ENCODE results near the gene TRIM26.

TRIM26 gene

DNA sequence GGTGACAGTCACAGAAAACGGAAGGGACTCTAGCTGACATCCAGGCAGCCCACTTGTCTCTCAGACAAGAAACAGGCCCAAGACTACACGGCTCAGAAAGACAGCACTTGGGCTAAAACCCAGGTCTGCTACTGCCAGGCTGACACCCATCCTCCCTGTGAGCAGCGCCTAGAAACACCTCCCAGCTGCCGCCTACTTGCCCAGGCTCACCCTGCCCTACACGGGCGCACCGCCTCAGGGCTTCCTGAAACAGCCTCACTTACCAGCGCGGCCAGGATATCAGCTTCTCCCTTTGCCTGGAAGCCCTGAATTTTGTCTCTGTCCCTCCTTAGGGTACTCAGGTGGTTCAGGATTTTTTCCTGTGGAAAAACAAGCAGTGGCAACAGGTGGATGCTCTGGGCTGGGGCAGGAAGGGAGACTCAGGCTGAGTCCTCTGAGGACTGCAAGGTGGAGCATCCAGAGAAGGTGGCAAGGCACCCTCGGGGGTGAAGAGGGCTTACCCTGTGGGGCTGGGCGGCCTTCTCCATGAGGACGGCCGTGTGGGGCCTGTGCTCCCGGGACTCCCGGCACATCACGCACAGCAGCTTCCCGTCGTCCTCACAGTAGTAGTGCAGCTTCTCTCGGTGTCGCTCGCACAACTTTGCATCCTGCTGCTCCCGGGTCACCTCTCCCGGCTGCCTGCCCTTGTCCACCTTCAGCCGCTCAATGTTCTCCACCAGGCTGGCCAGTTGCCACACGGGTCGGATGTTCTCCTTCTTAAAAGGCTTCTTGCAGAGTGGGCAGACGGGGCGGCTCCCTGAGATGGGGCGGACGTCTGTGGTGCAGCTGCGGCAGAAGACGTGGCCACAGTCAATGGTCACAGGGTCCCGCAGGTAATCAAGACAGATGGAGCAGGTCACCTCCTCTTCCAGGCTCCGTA, 14.8 kb downstream of the TRIM26 start:
- peaks cover 1% of the 10 kb centered on the region for H3K9me3 ChIP-seq (ENCODE audit: insufficient read depth, low read depth, low read length)
- no peak overlapping the region for H2BK12ac ChIP-seq (ENCODE audit: low read length)
- H2BK5ac ChIP-seq (ENCODE audit: low read depth, low read length, poor library complexity) = no peak overlapping the region
- H3K79me2 ChIP-seq (ENCODE audit: control insufficient read depth, insufficient read depth, low read length, poor library complexity) = no peaks in the 10 kb centered on the region
- no peak overlapping the region for H3K18ac ChIP-seq (ENCODE audit: low read length)
- H2AK5ac ChIP-seq (ENCODE audit: low read length) = no peak overlapping the region
- H4K8ac ChIP-seq (ENCODE audit: low read depth, low read length) = no peak overlapping the region
- no peak overlapping the region for H2AFZ ChIP-seq (ENCODE audit: insufficient read depth, low read length, poor library complexity)
- H4K91ac ChIP-seq (ENCODE audit: low read depth, low read length) = no peak overlapping the region
- no peaks in the 10 kb centered on the region for H3K4me1 ChIP-seq (ENCODE audit: control insufficient read depth in 1 of 2, insufficient read depth in 2 of 2, low read length in 2 of 2)
- no peak overlapping the region for H2BK120ac ChIP-seq (ENCODE audit: insufficient read depth, low read length, poor library complexity)
- no peak overlapping the region for H3K14ac ChIP-seq (ENCODE audit: low read length)
- H3K4ac ChIP-seq (ENCODE audit: low read depth, low read length) = no peak overlapping the region
- H3K4me2 ChIP-seq (ENCODE audit: low read length) = no peak overlapping the region
- H3K36me3 ChIP-seq (ENCODE audit: control insufficient read depth in 1 of 2, insufficient read depth in 2 of 2, low read length in 2 of 2) = peaks cover 39 to 49% of the 10 kb centered on the region in 2 experiments
- H3K4me3 ChIP-seq (ENCODE audit: low read depth, low read length) = no peak overlapping the region
- H3K27me3 ChIP-seq (ENCODE audit: insufficient read depth, low read length) = no peaks in the 10 kb centered on the region
- no CpG with 5 or more reads among the region's 34 CpGs for WGBS (ENCODE audit: extremely low coverage, insufficient coverage, insufficient read length)
- H3K9ac ChIP-seq (ENCODE audit: low read length) = no peak overlapping the region
- H3K27ac ChIP-seq (ENCODE audit: low read depth, low read length) = no peak overlapping the region
- no peaks in the 10 kb centered on the region for H3K79me1 ChIP-seq (ENCODE audit: low read length)
- no peak for DNase-seq
- H4K12ac ChIP-seq (ENCODE audit: low read depth, low read length) = no peak overlapping the region
- H3K23ac ChIP-seq (ENCODE audit: low read length) = no peak overlapping the region

DNA sequence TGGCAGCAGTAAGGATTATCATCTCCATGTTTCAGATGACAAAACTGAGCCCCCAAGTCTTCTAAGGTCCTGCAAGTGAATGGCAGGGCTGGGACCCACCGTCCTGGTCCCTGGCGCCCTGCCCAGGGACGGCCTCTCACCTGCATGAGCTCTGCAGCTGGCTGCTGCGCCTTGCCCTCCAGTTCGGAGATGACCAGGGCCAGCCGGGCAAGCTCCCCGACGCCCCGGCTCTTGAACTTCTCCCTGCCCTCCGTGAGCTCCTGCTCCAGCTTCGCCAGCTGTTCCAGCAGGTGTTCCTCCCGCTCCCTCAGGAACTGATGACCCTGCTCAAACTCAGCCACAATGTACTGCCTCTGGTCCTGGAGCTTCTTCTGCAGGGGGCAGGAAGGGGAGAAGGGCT, 16.8 kb downstream of the TRIM26 start:
- no peak overlapping the region for H4K91ac ChIP-seq (ENCODE audit: low read depth, low read length)
- H3K9me3 ChIP-seq (ENCODE audit: insufficient read depth, low read depth, low read length) = peaks cover 1% of the 10 kb centered on the region
- no CpG with 5 or more reads among the region's 12 CpGs for WGBS (ENCODE audit: extremely low coverage, insufficient coverage, insufficient read length)
- no peak overlapping the region for H3K23ac ChIP-seq (ENCODE audit: low read length)
- H3K4me1 ChIP-seq (ENCODE audit: control insufficient read depth in 1 of 2, insufficient read depth in 2 of 2, low read length in 2 of 2) = no peaks in the 10 kb centered on the region
- no peak overlapping the region for H3K27ac ChIP-seq (ENCODE audit: low read depth, low read length)
- no peak overlapping the region for H3K4me2 ChIP-seq (ENCODE audit: low read length)
- no peak overlapping the region for H3K14ac ChIP-seq (ENCODE audit: low read length)
- H2BK12ac ChIP-seq (ENCODE audit: low read length) = no peak overlapping the region
- H3K18ac ChIP-seq (ENCODE audit: low read length) = no peak overlapping the region
- peaks cover 45 to 56% of the 10 kb centered on the region in 2 experiments for H3K36me3 ChIP-seq (ENCODE audit: control insufficient read depth in 1 of 2, insufficient read depth in 2 of 2, low read length in 2 of 2)
- no peak for DNase-seq
- H4K12ac ChIP-seq (ENCODE audit: low read depth, low read length) = no peak overlapping the region
- H3K27me3 ChIP-seq (ENCODE audit: insufficient read depth, low read length) = no peaks in the 10 kb centered on the region
- H4K8ac ChIP-seq (ENCODE audit: low read depth, low read length) = no peak overlapping the region
- no peak overlapping the region for H3K4me3 ChIP-seq (ENCODE audit: low read depth, low read length)
- H2AK5ac ChIP-seq (ENCODE audit: low read length) = no peak overlapping the region
- H2AFZ ChIP-seq (ENCODE audit: insufficient read depth, low read length, poor library complexity) = no peak overlapping the region
- no peak overlapping the region for H2BK120ac ChIP-seq (ENCODE audit: insufficient read depth, low read length, poor library complexity)
- no peak overlapping the region for H2BK5ac ChIP-seq (ENCODE audit: low read depth, low read length, poor library complexity)
- H3K4ac ChIP-seq (ENCODE audit: low read depth, low read length) = no peak overlapping the region
- H3K9ac ChIP-seq (ENCODE audit: low read length) = no peak overlapping the region
- H3K79me1 ChIP-seq (ENCODE audit: low read length) = no peaks in the 10 kb centered on the region
- no peaks in the 10 kb centered on the region for H3K79me2 ChIP-seq (ENCODE audit: control insufficient read depth, insufficient read depth, low read length, poor library complexity)

DNA sequence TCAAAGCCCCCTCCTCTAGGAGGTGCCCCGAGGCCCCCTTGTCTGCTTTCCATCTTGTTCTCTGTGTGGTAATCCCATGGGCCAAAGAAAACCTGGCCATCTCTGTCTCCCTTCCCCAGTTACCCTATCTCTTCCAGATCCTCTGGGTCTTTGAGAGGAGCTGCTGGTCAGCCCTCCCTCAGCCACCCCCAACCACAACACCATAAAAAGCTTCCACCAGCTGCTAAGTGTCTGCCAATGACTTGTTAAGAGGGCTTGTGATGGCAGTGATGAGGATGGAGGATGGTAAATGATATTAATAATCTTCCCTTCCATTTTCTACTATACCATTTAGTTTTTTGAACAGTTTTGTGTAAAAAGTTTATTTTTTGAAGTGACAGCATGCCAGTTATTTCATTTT, 17.3 kb downstream of the TRIM26 start:
- no peak overlapping the region for H4K91ac ChIP-seq (ENCODE audit: low read depth, low read length)
- H3K9ac ChIP-seq (ENCODE audit: low read length) = no peak overlapping the region
- no peak overlapping the region for H3K4ac ChIP-seq (ENCODE audit: low read depth, low read length)
- H3K27me3 ChIP-seq (ENCODE audit: insufficient read depth, low read length) = no peaks in the 10 kb centered on the region
- no peak overlapping the region for H3K27ac ChIP-seq (ENCODE audit: low read depth, low read length)
- H3K36me3 ChIP-seq (ENCODE audit: control insufficient read depth in 1 of 2, insufficient read depth in 2 of 2, low read length in 2 of 2) = peaks cover 45 to 58% of the 10 kb centered on the region in 2 experiments
- H2AFZ ChIP-seq (ENCODE audit: insufficient read depth, low read length, poor library complexity) = no peak overlapping the region
- peaks cover 1% of the 10 kb centered on the region for H3K9me3 ChIP-seq (ENCODE audit: insufficient read depth, low read depth, low read length)
- no peaks in the 10 kb centered on the region for H3K79me1 ChIP-seq (ENCODE audit: low read length)
- H3K4me1 ChIP-seq (ENCODE audit: control insufficient read depth in 1 of 2, insufficient read depth in 2 of 2, low read length in 2 of 2) = no peaks in the 10 kb centered on the region
- H4K12ac ChIP-seq (ENCODE audit: low read depth, low read length) = no peak overlapping the region
- no peak overlapping the region for H2BK12ac ChIP-seq (ENCODE audit: low read length)
- H2AK5ac ChIP-seq (ENCODE audit: low read length) = no peak overlapping the region
- no peak overlapping the region for H3K14ac ChIP-seq (ENCODE audit: low read length)
- no peak overlapping the region for H3K4me3 ChIP-seq (ENCODE audit: low read depth, low read length)
- no peak overlapping the region for H3K18ac ChIP-seq (ENCODE audit: low read length)
- WGBS (ENCODE audit: extremely low coverage, insufficient coverage, insufficient read length) = no CpG with 5 or more reads among the region's 1 CpG
- DNase-seq = no peak
- H3K79me2 ChIP-seq (ENCODE audit: control insufficient read depth, insufficient read depth, low read length, poor library complexity) = no peaks in the 10 kb centered on the region
- H2BK120ac ChIP-seq (ENCODE audit: insufficient read depth, low read length, poor library complexity) = no peak overlapping the region
- no peak overlapping the region for H2BK5ac ChIP-seq (ENCODE audit: low read depth, low read length, poor library complexity)
- H3K23ac ChIP-seq (ENCODE audit: low read length) = no peak overlapping the region
- no peak overlapping the region for H3K4me2 ChIP-seq (ENCODE audit: low read length)
- no peak overlapping the region for H4K8ac ChIP-seq (ENCODE audit: low read depth, low read length)

DNA sequence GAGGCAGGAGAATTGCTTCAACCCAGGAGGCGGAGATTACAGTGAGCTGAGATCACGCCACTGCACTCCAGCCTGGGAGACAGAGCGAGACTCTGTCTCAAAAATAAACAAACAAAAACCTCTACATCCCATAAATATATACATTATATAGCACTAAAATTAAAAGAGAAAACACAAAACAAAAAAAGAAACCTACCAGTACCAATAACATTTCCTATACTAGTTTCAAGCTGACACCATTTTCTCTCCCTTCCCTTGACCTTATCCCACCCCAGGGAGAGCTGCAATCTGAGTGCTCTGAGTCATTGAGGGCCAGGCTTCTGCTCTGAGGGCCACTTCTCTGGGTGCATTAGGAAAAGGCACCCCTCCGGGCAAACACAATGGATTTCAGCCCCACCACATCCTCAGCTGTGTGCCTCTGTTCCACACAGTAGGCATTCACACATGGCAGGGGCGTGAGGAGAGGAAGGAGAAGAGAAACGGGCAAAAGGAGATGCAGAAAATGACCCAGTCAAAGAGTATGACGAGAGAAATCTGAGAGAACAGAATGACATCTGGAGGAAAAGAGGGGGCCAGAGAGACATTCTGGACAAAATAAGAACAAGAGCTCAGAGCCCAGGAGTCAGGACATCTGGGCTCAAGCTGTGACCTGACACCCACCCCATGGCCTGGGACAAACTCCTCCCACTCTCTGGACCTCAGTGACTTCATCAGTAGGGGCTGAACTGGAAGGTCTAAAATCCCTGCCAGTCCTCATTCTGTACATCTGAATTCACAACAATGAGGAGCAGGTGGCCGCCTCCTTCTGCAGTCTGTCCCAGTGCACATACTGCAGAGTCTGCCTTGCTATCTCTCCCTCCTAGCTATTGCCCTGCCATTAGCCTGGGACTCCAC, 18.2 kb downstream of the TRIM26 start:
- no peak overlapping the region for H2AK5ac ChIP-seq (ENCODE audit: low read length)
- H3K27me3 ChIP-seq (ENCODE audit: insufficient read depth, low read length) = no peaks in the 10 kb centered on the region
- H3K9ac ChIP-seq (ENCODE audit: low read length) = no peak overlapping the region
- no CpG with 5 or more reads among the region's 8 CpGs for WGBS (ENCODE audit: extremely low coverage, insufficient coverage, insufficient read length)
- peaks cover 44 to 59% of the 10 kb centered on the region in 2 experiments for H3K36me3 ChIP-seq (ENCODE audit: control insufficient read depth in 1 of 2, insufficient read depth in 2 of 2, low read length in 2 of 2)
- H3K4me1 ChIP-seq (ENCODE audit: control insufficient read depth in 1 of 2, insufficient read depth in 2 of 2, low read length in 2 of 2) = no peaks in the 10 kb centered on the region
- no peak overlapping the region for H3K27ac ChIP-seq (ENCODE audit: low read depth, low read length)
- no peak overlapping the region for H2BK120ac ChIP-seq (ENCODE audit: insufficient read depth, low read length, poor library complexity)
- no peak overlapping the region for H3K4me3 ChIP-seq (ENCODE audit: low read depth, low read length)
- H3K79me1 ChIP-seq (ENCODE audit: low read length) = no peaks in the 10 kb centered on the region
- no peaks in the 10 kb centered on the region for H3K79me2 ChIP-seq (ENCODE audit: control insufficient read depth, insufficient read depth, low read length, poor library complexity)
- no peak overlapping the region for H3K14ac ChIP-seq (ENCODE audit: low read length)
- H3K23ac ChIP-seq (ENCODE audit: low read length) = no peak overlapping the region
- no peak overlapping the region for H3K4ac ChIP-seq (ENCODE audit: low read depth, low read length)
- no peak overlapping the region for H4K12ac ChIP-seq (ENCODE audit: low read depth, low read length)
- no peak overlapping the region for H4K91ac ChIP-seq (ENCODE audit: low read depth, low read length)
- no peak overlapping the region for H2AFZ ChIP-seq (ENCODE audit: insufficient read depth, low read length, poor library complexity)
- H2BK12ac ChIP-seq (ENCODE audit: low read length) = no peak overlapping the region
- no peak overlapping the region for H2BK5ac ChIP-seq (ENCODE audit: low read depth, low read length, poor library complexity)
- H3K4me2 ChIP-seq (ENCODE audit: low read length) = no peak overlapping the region
- no peak overlapping the region for H3K18ac ChIP-seq (ENCODE audit: low read length)
- H3K9me3 ChIP-seq (ENCODE audit: insufficient read depth, low read depth, low read length) = peaks cover 1% of the 10 kb centered on the region
- H4K8ac ChIP-seq (ENCODE audit: low read depth, low read length) = no peak overlapping the region
- no peak for DNase-seq
